ENCODE measurements around the gene PMS1.
"Not testable (repeated sequence)": the region's sequence is repeated elsewhere in the genome, so short reads cannot be mapped to it uniquely, and the experiment has no call there.

GRCh38 chr2:189892546-189893294, 108.5 kb downstream of the PMS1 start:
- not testable (repeated sequence) for TF ChIP-seq CTCF (optimal IDR thresholded peaks at IDR 0.05 in 1 of 3, IDR thresholded peaks at IDR 0.05 in 1 of 3, conservative IDR thresholded peaks at IDR 0.05 in 1 of 3; ENCODE audit: extremely low read depth in 1 of 3, insufficient read depth in 2 of 3, low read length in 3 of 3); EZH2 (IDR thresholded peaks at IDR 0.05; ENCODE audit: low read length)

All from keratinocyte (primary cell).